Uterus (tissue), 2 donors: Measurements from ENCODE around the gene CASKIN2.

Experiments used
- CTCF ChIP-seq, 4 experiments: fragments of 200-600 bp in 2 of 4; fragments of 450-650 bp in 2 of 4; sonication (generic) in 2 of 4; IDR thresholded peaks; one replicate each; pipeline ENCODE4 v1.5.1; 2016 to 2019; ENCODE audit warnings: antibody characterized with exemption in 4 of 4, mild to moderate bottlenecking in 2 of 4, moderate library complexity in 1 of 4
- POLR2A ChIP-seq, 2 donors: fragments of 450-650 bp; IDR thresholded peaks; one replicate each; pipeline ENCODE4 v1.6.1; 2016; ENCODE audit warnings: antibody characterized with exemption in 2 of 2, mild to moderate bottlenecking in 1 of 2, moderate library complexity in 1 of 2

GRCh38 chr17:75490173-75490743, 25.1 kb downstream of the CASKIN2 start:
- no peak for TF ChIP-seq POLR2A (IDR thresholded peaks at IDR 0.05)
- no peak for TF ChIP-seq CTCF (IDR thresholded peaks at IDR 0.05)
